ENCODE measurements around the gene TIMM21. TPM values are rescaled to one million over a fixed set of nuclear protein-coding genes. Genes with fewer than 3 reads are reported as not detected.

Gene TIMM21
- total and polyA plus RNA-seq, 9 of the 15 experiments (the other 6 are each of a cell fraction or from before 2014, with no cell fraction given) = 54.7 to 229 (median 83.3) TPM

- TF ChIP-seq NKRF (IDR thresholded peaks at IDR 0.05; ENCODE audit: borderline replicate concordance) (peak; percentile 66; the same call in 1 of the 2 replicates), HDAC1 (IDR thresholded peaks at IDR 0.05) (peak in 1 of 2 experiments; percentile 57; a peak in 1 of 4 replicates), NCOA2 (IDR thresholded peaks at IDR 0.05; ENCODE audit: partially characterized antibody in 2 of 2) (no peak), ZNF76 (CRISPR knock-in tag; IDR thresholded peaks at IDR 0.05; ENCODE audit: borderline replicate concordance) (peak; percentile 2; the same call in 1 of the 2 replicates), HNRNPLL (IDR thresholded peaks at IDR 0.05; ENCODE audit: low read depth, low read length, poor library complexity, severe bottlenecking) (no peak), KLF6 (CRISPR knock-in tag; IDR thresholded peaks at IDR 0.05; ENCODE audit: borderline replicate concordance) (no peak), ZBTB11 (CRISPR knock-in tag; IDR thresholded peaks at IDR 0.05) (peak in 1 of 3 experiments; percentile 3; a peak in 1 of 6 replicates), MEF2A (IDR thresholded peaks at IDR 0.05; ENCODE audit: control insufficient read depth, low read depth, low read length) (no peak), ZNF583 (CRISPR knock-in tag; IDR thresholded peaks at IDR 0.05) (no peak), MTA1 (IDR thresholded peaks at IDR 0.05; ENCODE audit: borderline replicate concordance) (no peak), CTCF (IDR thresholded peaks at IDR 0.05 in 2 of 3, conservative IDR thresholded peaks at IDR 0.05 in 1 of 3; ENCODE audit: insufficient read depth in 2 of 3, low read depth in 1 of 3, low read length in 3 of 3) (no peak), ZNF277 (CRISPR knock-in tag; IDR thresholded peaks at IDR 0.05; ENCODE audit: borderline replicate concordance) (no peak), HLTF (IDR thresholded peaks at IDR 0.05) (no peak), ZNF764 (CRISPR knock-in tag; IDR thresholded peaks at IDR 0.05; ENCODE audit: low read depth) (no peak), HINFP (tag; conservative IDR thresholded peaks at IDR 0.05; ENCODE audit: low read depth) (no peak), SMARCA4 (IDR thresholded peaks at IDR 0.05) (no peak)
Measured at GRCh38 chr18:74148543-74149070, 284 bp downstream of the TIMM21 start (continued).

Measured in K562 (cell line).